MM.1S (cell line): ENCODE data around the gene PCGF3.

Source experiments
- DNase-seq: peaks from one replicate; pipeline ENCODE4 v3.0.0-alpha.2; 2015
- H2AFZ ChIP-seq: fragments of 300-600 bp; sonication (generic); 2 replicates; pipeline ENCODE4 v1.6.0; 2016; ENCODE audit warnings: antibody characterized with exemption, low read length
- H3F3A ChIP-seq: fragments of 300-600 bp; sonication (generic); 2 replicates; pipeline ENCODE4 v1.6.1; 2016; ENCODE audit warnings: mild to moderate bottlenecking, antibody characterized with exemption, low read length, moderate library complexity, mixed read lengths; ENCODE audit not compliant: insufficient read depth
- H3K27ac ChIP-seq: fragments of 300-600 bp; sonication (generic); 2 replicates; pipeline ENCODE4 v1.5.1; 2016; ENCODE audit warnings: mild to moderate bottlenecking, low read length
- H3K27me3 ChIP-seq: fragments of 300-600 bp; sonication (generic); replicated peaks from 2 replicates; pipeline ENCODE4 v1.6.0; 2016; ENCODE audit warnings: low read length; ENCODE audit not compliant: insufficient read depth
- H3K36me3 ChIP-seq: fragments of 300-600 bp; sonication (generic); replicated peaks from 2 replicates; pipeline ENCODE4 v1.6.1; 2016; ENCODE audit warnings: mild to moderate bottlenecking, low read length, mixed read lengths; ENCODE audit not compliant: insufficient read depth
- H3K4me1 ChIP-seq: fragments of 300-600 bp; sonication (generic); 2 replicates; pipeline ENCODE4 v1.6.1; 2016; ENCODE audit warnings: low read length, mixed read lengths
- H3K4me2 ChIP-seq: fragments of 300-600 bp; sonication (generic); 2 replicates; pipeline ENCODE4 v1.6.0; 2016; ENCODE audit warnings: low read depth, low read length
- H3K4me3 ChIP-seq: fragments of 300-600 bp; sonication (generic); 2 replicates; pipeline ENCODE4 v1.5.1; 2016; ENCODE audit warnings: low read length, mixed read lengths
- H3K79me2 ChIP-seq: fragments of 300-600 bp; sonication (generic); 2 replicates; pipeline ENCODE4 v1.6.1; 2016; ENCODE audit warnings: mixed run types, low read length, mixed read lengths
- H3K9ac ChIP-seq: fragments of 300-600 bp; sonication (generic); 2 replicates; pipeline ENCODE4 v1.6.1; 2016; ENCODE audit warnings: low read length, mixed read lengths
- H3K9me2 ChIP-seq: fragments of 300-600 bp; sonication (generic); replicated peaks from 2 replicates; pipeline ENCODE4 v1.6.1; 2016; ENCODE audit warnings: mild to moderate bottlenecking, low read length, mixed read lengths; ENCODE audit not compliant: insufficient read depth
- H3K9me3 ChIP-seq: fragments of 300-600 bp; sonication (generic); replicated peaks from 2 replicates; pipeline ENCODE4 v1.6.1; 2016; ENCODE audit warnings: mild to moderate bottlenecking, low read length, mixed read lengths; ENCODE audit not compliant: insufficient read depth
- H4K20me1 ChIP-seq: fragments of 300-600 bp; sonication (generic); 2 replicates; pipeline ENCODE4 v1.6.1; 2016; ENCODE audit warnings: mild to moderate bottlenecking, low read length, moderate library complexity, mixed read lengths; ENCODE audit not compliant: insufficient read depth
- CTCF ChIP-seq: fragments of 300-600 bp; sonication (generic); IDR thresholded peaks from 2 replicates; pipeline ENCODE4 v1.5.1; 2016; ENCODE audit warnings: antibody characterized with exemption, low read length, mixed read lengths
- EZH2 ChIP-seq: fragments of 300-600 bp; sonication (generic); optimal IDR thresholded peaks from 2 replicates; pipeline ENCODE3; 2017; ENCODE audit warnings: low read depth, mild to moderate bottlenecking, antibody characterized with exemption, low read length, mixed read lengths
- EZH2phosphoT487 ChIP-seq: fragments of 300-600 bp; sonication (generic); IDR thresholded peaks from 2 replicates; pipeline ENCODE4 v1.6.1; 2018; ENCODE audit warnings: antibody characterized with exemption, low read length

Gene PCGF3

GRCh38 chr4:768995-769394, 63.4 kb downstream of the PCGF3 start:
- H2AFZ ChIP-seq, result no peak overlapping the region
- H3K4me3 ChIP-seq, result no peak overlapping the region
- H3K9me3 ChIP-seq, result no peaks in the 10 kb centered on the region
- no peak overlapping the region for H3K4me2 ChIP-seq
- H3K9me2 ChIP-seq, result no peaks in the 10 kb centered on the region
- no peak overlapping the region for H3K27ac ChIP-seq
- H3K36me3 ChIP-seq, result peaks cover 22% of the 10 kb centered on the region
- H3F3A ChIP-seq, result no peaks in the 10 kb centered on the region
- no peaks in the 10 kb centered on the region for H3K27me3 ChIP-seq
- H3K9ac ChIP-seq, result no peak overlapping the region
- no peak for TF ChIP-seq EZH2phosphoT487
- TF ChIP-seq CTCF, result no peak
- TF ChIP-seq EZH2, result no peak
- peaks cover 17% of the 10 kb centered on the region for H3K79me2 ChIP-seq
- H3K4me1 ChIP-seq, result no peaks in the 10 kb centered on the region
- no peaks in the 10 kb centered on the region for H4K20me1 ChIP-seq
- DNase-seq, result no peak

- no peaks in the 10 kb centered on the region for H3K9me3 ChIP-seq
- TF ChIP-seq CTCF (no peak), EZH2 (no peak), EZH2phosphoT487 (no peak)
- peaks cover 22% of the 10 kb centered on the region for H3K36me3 ChIP-seq
- H3K27me3 ChIP-seq, result no peaks in the 10 kb centered on the region
- peaks cover 18% of the 10 kb centered on the region for H3K79me2 ChIP-seq
- H3K4me3 ChIP-seq, result no peak overlapping the region
- no peak overlapping the region for H3K27ac ChIP-seq
- DNase-seq, result no peak
- no peak overlapping the region for H2AFZ ChIP-seq
- H4K20me1 ChIP-seq, result no peaks in the 10 kb centered on the region
- no peaks in the 10 kb centered on the region for H3K4me1 ChIP-seq
- no peaks in the 10 kb centered on the region for H3K9me2 ChIP-seq
- H3F3A ChIP-seq, result no peaks in the 10 kb centered on the region
- no peak overlapping the region for H3K4me2 ChIP-seq
- H3K9ac ChIP-seq, result no peak overlapping the region
Measured at GRCh38 chr4:769511-769910, 63.9 kb downstream of the PCGF3 start.

DNA sequence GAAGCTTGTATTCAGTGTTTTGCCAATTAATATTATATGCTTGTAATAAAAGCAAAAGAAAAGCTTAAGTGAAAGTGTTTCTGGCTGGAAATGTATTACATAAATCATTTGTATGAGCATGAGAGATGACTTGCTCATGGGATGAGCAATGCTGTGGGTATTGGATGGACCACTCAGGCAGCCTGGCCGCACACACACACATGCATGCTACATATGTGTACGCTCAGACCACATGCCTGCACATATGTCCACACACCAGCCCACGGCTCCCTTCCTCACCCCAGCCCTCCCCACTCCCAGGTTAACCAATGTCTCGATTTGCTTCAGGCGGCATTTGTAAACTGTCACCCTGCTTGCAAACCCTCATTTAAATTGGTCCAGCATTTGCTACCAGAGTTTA, 64.4 kb downstream of the PCGF3 start:
- Histone ChIP-seq H3K9me3 (no peaks in the 10 kb centered on the region), H3K27me3 (no peaks in the 10 kb centered on the region), H3K4me1 (no peaks in the 10 kb centered on the region), H3K27ac (no peak overlapping the region), H3F3A (no peaks in the 10 kb centered on the region), H3K4me2 (no peak overlapping the region), H3K36me3 (peaks cover 22% of the 10 kb centered on the region), H3K9ac (no peak overlapping the region), H4K20me1 (no peaks in the 10 kb centered on the region), H3K9me2 (no peaks in the 10 kb centered on the region), H2AFZ (no peak overlapping the region), H3K79me2 (peaks cover 23% of the 10 kb centered on the region), H3K4me3 (no peak overlapping the region)
- no peak for TF ChIP-seq CTCF
- no peak for TF ChIP-seq EZH2phosphoT487
- TF ChIP-seq EZH2, result no peak
- DNase-seq, result no peak
